H9 (cell line): Measurements from ENCODE around the gene SLC35B4. TPM values are rescaled to one million over a fixed set of nuclear protein-coding genes. Genes with fewer than 3 reads are reported as not detected.

Experiments used
- DNase-seq: peaks from one replicate; pipeline ENCODE4 v3.0.0-alpha.2; 2017
- H2AFZ ChIP-seq: one replicate; pipeline ENCODE4 v1.6.1; 2013; ENCODE audit warnings: mild to moderate bottlenecking, low read length, control low read depth, moderate library complexity
- H2AK5ac ChIP-seq: 2 replicates; pipeline ENCODE4 v1.6.1; 2013; ENCODE audit warnings: low read length, control low read depth, mixed read lengths; ENCODE audit not compliant: insufficient read length
- H2BK120ac ChIP-seq: one replicate; pipeline ENCODE4 v1.6.1; 2013; ENCODE audit warnings: low read depth, mild to moderate bottlenecking, low read length, control low read depth, inconsistent platforms; ENCODE audit not compliant: poor library complexity, severe bottlenecking
- H2BK12ac ChIP-seq: 2 replicates; pipeline ENCODE4 v1.6.1; 2013; ENCODE audit warnings: low read length, control low read depth, mixed read lengths, low read depth; ENCODE audit not compliant: insufficient read length
- H2BK15ac ChIP-seq: 2 replicates; pipeline ENCODE4 v1.6.1; 2013; ENCODE audit warnings: low read depth, low read length, control low read depth
- H2BK20ac ChIP-seq: one replicate; pipeline ENCODE4 v1.6.1; 2013; ENCODE audit warnings: low read depth, mild to moderate bottlenecking, low read length, control low read depth, inconsistent platforms; ENCODE audit not compliant: poor library complexity, severe bottlenecking
- H2BK5ac ChIP-seq: 2 replicates; pipeline ENCODE4 v1.6.1; 2013; ENCODE audit warnings: low read length, control low read depth, mixed read lengths; ENCODE audit not compliant: insufficient read length
- H3K14ac ChIP-seq: 2 replicates; pipeline ENCODE4 v1.6.1; 2013; ENCODE audit warnings: low read length, control low read depth; ENCODE audit not compliant: insufficient read depth
- H3K18ac ChIP-seq: 2 replicates; pipeline ENCODE4 v1.6.1; 2013; ENCODE audit warnings: low read depth, mild to moderate bottlenecking, mixed read lengths, low read length, control low read depth; ENCODE audit not compliant: insufficient read length
- H3K23ac ChIP-seq: 2 replicates; pipeline ENCODE4 v1.6.1; 2013; ENCODE audit warnings: low read length, control low read depth, mixed read lengths, low read depth; ENCODE audit not compliant: insufficient read length
- H3K23me2 ChIP-seq: 2 replicates; pipeline ENCODE4 v1.6.1; 2013; ENCODE audit warnings: low read depth, mild to moderate bottlenecking, mixed read lengths, low read length, control low read depth; ENCODE audit not compliant: insufficient read length, poor library complexity, severe bottlenecking
- H3K27ac ChIP-seq: 2 replicates; pipeline ENCODE4 v1.5.1; 2013; ENCODE audit warnings: low read length, control low read depth, mixed read lengths, low read depth; ENCODE audit not compliant: insufficient read length
- H3K27me3 ChIP-seq: 2 replicates; pipeline ENCODE4 v1.6.1; 2013; ENCODE audit warnings: low read length, control low read depth, inconsistent platforms; ENCODE audit not compliant: insufficient read depth
- H3K4ac ChIP-seq: 2 replicates; pipeline ENCODE4 v1.6.1; 2013; ENCODE audit warnings: low read depth, mild to moderate bottlenecking, control low read depth, inconsistent platforms, low read length, moderate library complexity
- H3K4me1 ChIP-seq: 2 replicates; pipeline ENCODE4 v1.6.1; 2013; ENCODE audit warnings: low read length, control low read depth, inconsistent platforms; ENCODE audit not compliant: insufficient read depth
- H3K4me2 ChIP-seq: 2 replicates; pipeline ENCODE4 v1.6.1; 2013; ENCODE audit warnings: low read length, control low read depth, mixed read lengths; ENCODE audit not compliant: insufficient read length, insufficient read depth
- H3K56ac ChIP-seq: 2 replicates; pipeline ENCODE4 v1.6.1; 2013; ENCODE audit warnings: low read depth, mild to moderate bottlenecking, mixed read lengths, low read length, control low read depth; ENCODE audit not compliant: insufficient read length
- H3K79me1 ChIP-seq: 2 replicates; pipeline ENCODE4 v1.6.1; 2013; ENCODE audit warnings: low read depth, mild to moderate bottlenecking, moderate library complexity, low read length, control low read depth, inconsistent platforms; ENCODE audit not compliant: insufficient read depth, poor library complexity, severe bottlenecking
- H3K79me2 ChIP-seq: 2 replicates; pipeline ENCODE4 v1.6.1; 2013; ENCODE audit warnings: low read length, control low read depth, inconsistent platforms; ENCODE audit not compliant: insufficient read depth
- H3K9ac ChIP-seq: 2 replicates; pipeline ENCODE4 v1.6.1; 2013; ENCODE audit warnings: low read length, control low read depth, mixed read lengths; ENCODE audit not compliant: insufficient read length; ENCODE audit errors: extremely low read depth
- H3K9me3 ChIP-seq: one replicate; pipeline ENCODE4 v1.6.1; 2013; ENCODE audit warnings: low read depth, low read length, inconsistent platforms; ENCODE audit not compliant: control insufficient read depth
- H3T11ph ChIP-seq: one replicate; pipeline ENCODE4 v1.6.1; 2013; ENCODE audit warnings: mild to moderate bottlenecking, low read length, control low read depth, inconsistent platforms
- H4K20me1 ChIP-seq: one replicate; pipeline ENCODE4 v1.6.1; 2013; ENCODE audit not compliant: control insufficient read depth, insufficient read length, insufficient read depth
- H4K5ac ChIP-seq: 2 replicates; pipeline ENCODE4 v1.6.1; 2013; ENCODE audit warnings: low read depth, mild to moderate bottlenecking, mixed read lengths, low read length, control low read depth; ENCODE audit not compliant: insufficient read length
- H4K8ac ChIP-seq: replicated peaks from 2 replicates; pipeline ENCODE4 v1.6.1; 2013; ENCODE audit warnings: low read length, control low read depth, mixed read lengths, low read depth; ENCODE audit not compliant: insufficient read length
- H4K91ac ChIP-seq: 2 replicates; pipeline ENCODE4 v1.6.1; 2013; ENCODE audit warnings: low read depth, mild to moderate bottlenecking, moderate library complexity, mixed read lengths, low read length, control low read depth; ENCODE audit not compliant: insufficient read length
- H3K27ac Mint-ChIP-seq, 3 experiments: 2 replicates in 2 of 3; 3 replicates in 1 of 3; pipeline ENCODE4 v1.8.0; 2020 to 2021; ENCODE audit warnings: mixed read lengths in 3 of 3, mild to moderate bottlenecking in 1 of 3, moderate library complexity in 1 of 3
- H3K27me3 Mint-ChIP-seq: 2 replicates; pipeline ENCODE4 v1.8.0; 2021; ENCODE audit warnings: low read depth, mild to moderate bottlenecking, moderate library complexity, mixed read lengths
- H3K36me3 Mint-ChIP-seq, 3 experiments: 2 replicates in 2 of 3; 3 replicates in 1 of 3; pipeline ENCODE4 v1.8.0; 2020 to 2021; ENCODE audit warnings: low read depth in 3 of 3, mixed read lengths in 3 of 3; ENCODE audit not compliant: insufficient read depth in 1 of 3
- H3K4me1 Mint-ChIP-seq, 2 experiments: 2 replicates each; pipeline ENCODE4 v1.8.0; 2020; ENCODE audit warnings: mixed read lengths in 2 of 2
- H3K4me3 Mint-ChIP-seq, 2 experiments: 2 replicates in 1 of 2; 3 replicates in 1 of 2; pipeline ENCODE4 v1.8.0; 2020 to 2021; ENCODE audit warnings: mild to moderate bottlenecking in 2 of 2, mixed read lengths in 2 of 2, moderate library complexity in 1 of 2
- H3K9me3 Mint-ChIP-seq, 2 experiments: 2 replicates in 1 of 2; 3 replicates in 1 of 2; pipeline ENCODE4 v1.8.0; 2020; ENCODE audit warnings: mild to moderate bottlenecking in 2 of 2, mixed read lengths in 2 of 2, moderate library complexity in 1 of 2
- WGBS: extraction: QIAGEN DNeasy Blood & Tissue Kit; methylation state at CpG from one replicate; pipeline ENCODE4 v1.1.7; 2013; ENCODE audit warnings: missing lambda C conversion rate, low lambda C conversion rate, mixed read lengths; ENCODE audit not compliant: insufficient read length; ENCODE audit errors: extremely low coverage; 5-methylcytosine and 5-hydroxymethylcytosine counted together
- total RNA-seq: library from RNA; stranded (reverse); gene quantifications from 2 replicates; pipeline ENCODE4 v1.2.1, GENCODE V29; 2021
- TF ChIP-seq, protein P1 (sequence below): fragments of 200-600 bp; sonication (generic); conservative IDR thresholded peaks from 3 replicates; pipeline ENCODE4 v1.8.0; 2021; ENCODE audit warnings: antibody characterized with exemption, mild to moderate bottlenecking

SLC35B4 gene
- total RNA-seq, 1 experiment from 2014 or later: 33.4 TPM

- Histone ChIP-seq H3K23me2 (no peaks in the 10 kb centered on the region), H2AFZ (no peak overlapping the region), H2AK5ac (no peak overlapping the region), H3K23ac (no peak overlapping the region), H4K91ac (no peak overlapping the region), H3K9me3 (no peaks in the 10 kb centered on the region), H3K18ac (no peak overlapping the region), H3K9ac (no peak overlapping the region), H4K5ac (no peak overlapping the region), H3K27me3 (no peaks in the 10 kb centered on the region), H3K14ac (no peak overlapping the region), H2BK12ac (no peak overlapping the region), H2BK20ac (no peak overlapping the region), H3K4ac (no peak overlapping the region), H3T11ph (no peak overlapping the region), H2BK120ac (no peak overlapping the region), H3K79me2 (no peaks in the 10 kb centered on the region), H4K20me1 (no peaks in the 10 kb centered on the region), H3K79me1 (no peaks in the 10 kb centered on the region), H2BK15ac (no peak overlapping the region), H3K56ac (no peak overlapping the region), H2BK5ac (no peak overlapping the region), H4K8ac (no peak overlapping the region), H3K4me2 (no peak overlapping the region), H3K27ac (no peak overlapping the region), H3K4me1 (peaks cover 3% of the 10 kb centered on the region; the same call in 1 of the 2 replicates)
- no peaks in the 10 kb centered on the region for H3K36me3 Mint-ChIP-seq
- WGBS: no CpG with 5 or more reads among the region's 7 CpGs
- no peak overlapping the region for H3K4me3 Mint-ChIP-seq
- no peaks in the 10 kb centered on the region; a peak in 1 of 5 replicates for H3K9me3 Mint-ChIP-seq
- TF ChIP-seq, protein P1, sequence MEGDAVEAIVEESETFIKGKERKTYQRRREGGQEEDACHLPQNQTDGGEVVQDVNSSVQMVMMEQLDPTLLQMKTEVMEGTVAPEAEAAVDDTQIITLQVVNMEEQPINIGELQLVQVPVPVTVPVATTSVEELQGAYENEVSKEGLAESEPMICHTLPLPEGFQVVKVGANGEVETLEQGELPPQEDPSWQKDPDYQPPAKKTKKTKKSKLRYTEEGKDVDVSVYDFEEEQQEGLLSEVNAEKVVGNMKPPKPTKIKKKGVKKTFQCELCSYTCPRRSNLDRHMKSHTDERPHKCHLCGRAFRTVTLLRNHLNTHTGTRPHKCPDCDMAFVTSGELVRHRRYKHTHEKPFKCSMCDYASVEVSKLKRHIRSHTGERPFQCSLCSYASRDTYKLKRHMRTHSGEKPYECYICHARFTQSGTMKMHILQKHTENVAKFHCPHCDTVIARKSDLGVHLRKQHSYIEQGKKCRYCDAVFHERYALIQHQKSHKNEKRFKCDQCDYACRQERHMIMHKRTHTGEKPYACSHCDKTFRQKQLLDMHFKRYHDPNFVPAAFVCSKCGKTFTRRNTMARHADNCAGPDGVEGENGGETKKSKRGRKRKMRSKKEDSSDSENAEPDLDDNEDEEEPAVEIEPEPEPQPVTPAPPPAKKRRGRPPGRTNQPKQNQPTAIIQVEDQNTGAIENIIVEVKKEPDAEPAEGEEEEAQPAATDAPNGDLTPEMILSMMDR: no peak
- no peak for DNase-seq
- no peak overlapping the region for H3K27ac Mint-ChIP-seq
- H3K27me3 Mint-ChIP-seq: no peaks in the 10 kb centered on the region
- H3K4me1 Mint-ChIP-seq: peaks cover 9 to 10% of the 10 kb centered on the region in 2 experiments
These were observed 38.1 kb downstream of the SLC35B4 start for GRCh38 chr7:134278502-134279153.
